ENCODE measurements around the gene MTUS2. TPM values are rescaled to one million over a fixed set of nuclear protein-coding genes. Genes with fewer than 3 reads are reported as not detected.

MTUS2 gene
- total RNA-seq, 1 donor: 0.36 TPM

DNA sequence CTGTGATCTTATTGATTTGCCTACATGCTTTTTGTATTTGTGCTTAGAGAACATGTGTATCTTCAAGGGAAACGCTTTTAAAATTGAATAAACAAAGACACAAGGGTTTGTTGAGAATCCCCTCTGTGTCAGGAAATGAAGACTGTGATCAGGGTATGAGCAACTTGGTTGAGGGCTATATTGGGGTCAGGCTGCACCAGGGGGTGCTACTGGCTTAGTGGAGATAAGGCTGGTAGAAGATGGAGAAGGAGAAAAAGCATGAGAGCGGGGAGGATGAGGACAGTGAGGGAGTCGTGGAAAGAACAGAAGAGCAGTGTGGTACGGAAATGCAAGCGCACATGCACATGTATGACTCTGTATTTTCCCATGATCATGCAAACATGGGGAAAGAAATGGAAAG is 201.6 kb downstream of the MTUS2 start:
- H3K4me3 ChIP-seq (ENCODE audit: insufficient read depth, low read length): no peak overlapping the region
- no peak overlapping the region for H3K4me2 ChIP-seq (ENCODE audit: insufficient read depth, low read length)
- H4K20me1 ChIP-seq (ENCODE audit: insufficient read depth, low read length): no peaks in the 10 kb centered on the region
- no peaks in the 10 kb centered on the region for H3K9me3 ChIP-seq (ENCODE audit: low read depth, low read length)
- H3K79me2 ChIP-seq (ENCODE audit: insufficient read depth, low read length): no peaks in the 10 kb centered on the region
- DNase-seq (ENCODE audit: insufficient read length, low spot score, missing footprints): no peak
- no peak overlapping the region for H2AFZ ChIP-seq (ENCODE audit: low read length)
- TF ChIP-seq, protein P1, sequence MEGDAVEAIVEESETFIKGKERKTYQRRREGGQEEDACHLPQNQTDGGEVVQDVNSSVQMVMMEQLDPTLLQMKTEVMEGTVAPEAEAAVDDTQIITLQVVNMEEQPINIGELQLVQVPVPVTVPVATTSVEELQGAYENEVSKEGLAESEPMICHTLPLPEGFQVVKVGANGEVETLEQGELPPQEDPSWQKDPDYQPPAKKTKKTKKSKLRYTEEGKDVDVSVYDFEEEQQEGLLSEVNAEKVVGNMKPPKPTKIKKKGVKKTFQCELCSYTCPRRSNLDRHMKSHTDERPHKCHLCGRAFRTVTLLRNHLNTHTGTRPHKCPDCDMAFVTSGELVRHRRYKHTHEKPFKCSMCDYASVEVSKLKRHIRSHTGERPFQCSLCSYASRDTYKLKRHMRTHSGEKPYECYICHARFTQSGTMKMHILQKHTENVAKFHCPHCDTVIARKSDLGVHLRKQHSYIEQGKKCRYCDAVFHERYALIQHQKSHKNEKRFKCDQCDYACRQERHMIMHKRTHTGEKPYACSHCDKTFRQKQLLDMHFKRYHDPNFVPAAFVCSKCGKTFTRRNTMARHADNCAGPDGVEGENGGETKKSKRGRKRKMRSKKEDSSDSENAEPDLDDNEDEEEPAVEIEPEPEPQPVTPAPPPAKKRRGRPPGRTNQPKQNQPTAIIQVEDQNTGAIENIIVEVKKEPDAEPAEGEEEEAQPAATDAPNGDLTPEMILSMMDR (IDR thresholded peaks at IDR 0.05; ENCODE audit: extremely low read depth, low read depth, low read length): no peak
- H3K27me3 ChIP-seq (ENCODE audit: insufficient read depth, low read length): no peaks in the 10 kb centered on the region
- no peaks in the 10 kb centered on the region for H3K36me3 ChIP-seq (ENCODE audit: insufficient read depth, low read length)
- no peaks in the 10 kb centered on the region for H3K4me1 ChIP-seq (ENCODE audit: insufficient read depth, low read length)
- H3K27ac ChIP-seq (ENCODE audit: low read depth, low read length): no peak overlapping the region

DNA sequence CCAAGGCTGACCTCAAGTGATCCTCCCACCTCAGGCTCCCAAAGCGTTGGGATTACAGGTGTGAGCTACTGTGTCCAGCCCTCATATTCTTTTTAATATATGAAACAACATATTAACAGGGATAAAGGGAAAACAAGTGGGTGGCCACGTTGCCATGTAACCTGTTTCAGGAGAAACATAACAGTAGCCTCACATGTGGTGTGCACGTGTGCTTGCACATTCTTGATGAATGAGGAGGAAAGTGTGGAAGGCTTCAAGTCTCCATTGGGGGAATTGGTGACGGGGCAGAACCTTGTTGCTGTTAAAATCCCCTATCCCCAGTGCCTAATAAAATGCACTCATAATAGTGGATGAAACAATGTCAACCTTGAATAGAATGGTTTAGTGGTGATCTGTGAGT is 202.3 kb downstream of the MTUS2 start:
- Histone ChIP-seq H4K20me1 (ENCODE audit: insufficient read depth, low read length) (no peaks in the 10 kb centered on the region), H3K36me3 (ENCODE audit: insufficient read depth, low read length) (no peaks in the 10 kb centered on the region), H3K27me3 (ENCODE audit: insufficient read depth, low read length) (no peaks in the 10 kb centered on the region), H3K27ac (ENCODE audit: low read depth, low read length) (no peak overlapping the region), H3K79me2 (ENCODE audit: insufficient read depth, low read length) (no peaks in the 10 kb centered on the region), H3K9me3 (ENCODE audit: low read depth, low read length) (no peaks in the 10 kb centered on the region), H3K4me3 (ENCODE audit: insufficient read depth, low read length) (no peak overlapping the region), H2AFZ (ENCODE audit: low read length) (no peak overlapping the region), H3K4me2 (ENCODE audit: insufficient read depth, low read length) (no peak overlapping the region), H3K4me1 (ENCODE audit: insufficient read depth, low read length) (no peaks in the 10 kb centered on the region)
- DNase-seq (ENCODE audit: insufficient read length, low spot score, missing footprints): no peak
- TF ChIP-seq, protein P1 (IDR thresholded peaks at IDR 0.05; ENCODE audit: extremely low read depth, low read depth, low read length): no peak

DNA sequence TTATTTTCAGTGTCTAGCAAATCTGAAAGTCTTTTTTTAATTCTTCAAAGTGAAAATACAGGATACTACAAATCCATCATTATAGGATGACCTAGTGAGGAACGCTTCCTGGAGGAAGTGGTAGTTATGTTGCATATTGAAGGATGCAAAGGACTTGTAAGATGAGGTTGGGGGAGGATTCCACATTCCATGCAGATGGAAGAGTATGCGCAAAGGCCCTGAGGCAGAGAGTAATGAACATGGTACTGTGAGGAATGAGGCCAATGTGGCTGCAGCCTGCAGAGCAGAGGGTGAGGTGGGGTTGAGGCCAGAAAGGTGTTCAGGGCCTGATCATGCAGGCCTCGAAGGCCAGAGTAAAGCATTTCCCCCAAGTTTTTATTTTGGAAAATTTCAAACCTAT is 202.8 kb downstream of the MTUS2 start:
- H3K27ac ChIP-seq (ENCODE audit: low read depth, low read length): no peak overlapping the region
- no peak for DNase-seq (ENCODE audit: insufficient read length, low spot score, missing footprints)
- H3K4me2 ChIP-seq (ENCODE audit: insufficient read depth, low read length): no peak overlapping the region
- no peaks in the 10 kb centered on the region for H3K4me1 ChIP-seq (ENCODE audit: insufficient read depth, low read length)
- H4K20me1 ChIP-seq (ENCODE audit: insufficient read depth, low read length): no peaks in the 10 kb centered on the region
- H2AFZ ChIP-seq (ENCODE audit: low read length): no peak overlapping the region
- H3K4me3 ChIP-seq (ENCODE audit: insufficient read depth, low read length): no peak overlapping the region
- TF ChIP-seq, protein P1 (IDR thresholded peaks at IDR 0.05; ENCODE audit: extremely low read depth, low read depth, low read length): no peak
- H3K27me3 ChIP-seq (ENCODE audit: insufficient read depth, low read length): no peaks in the 10 kb centered on the region
- H3K79me2 ChIP-seq (ENCODE audit: insufficient read depth, low read length): no peaks in the 10 kb centered on the region
- no peaks in the 10 kb centered on the region for H3K36me3 ChIP-seq (ENCODE audit: insufficient read depth, low read length)
- no peaks in the 10 kb centered on the region for H3K9me3 ChIP-seq (ENCODE audit: low read depth, low read length)

DNA sequence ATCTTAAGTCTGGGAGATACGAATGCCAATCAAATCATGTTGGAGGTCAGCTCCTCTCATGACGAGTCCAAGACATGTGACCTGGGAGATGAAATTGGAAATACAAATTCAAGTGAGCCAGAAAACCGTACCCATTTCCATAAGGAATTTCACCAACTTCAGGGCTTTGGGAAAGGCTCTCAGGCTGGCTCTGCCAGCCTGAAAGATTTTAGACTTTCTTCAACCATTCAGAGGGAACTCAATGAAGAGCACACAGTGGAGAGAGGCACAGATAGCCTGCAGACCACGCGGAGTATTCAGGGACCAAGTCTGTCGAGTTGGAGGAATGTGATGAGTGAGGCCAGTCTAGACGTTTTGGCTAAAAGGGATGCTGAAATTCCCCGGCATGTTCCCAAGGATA is 204.6 kb downstream of the MTUS2 start:
- TF ChIP-seq, protein P1 (IDR thresholded peaks at IDR 0.05; ENCODE audit: extremely low read depth, low read depth, low read length): no peak
- H3K27ac ChIP-seq (ENCODE audit: low read depth, low read length): no peak overlapping the region
- no peaks in the 10 kb centered on the region for H3K9me3 ChIP-seq (ENCODE audit: low read depth, low read length)
- no peaks in the 10 kb centered on the region for H3K79me2 ChIP-seq (ENCODE audit: insufficient read depth, low read length)
- no peak overlapping the region for H3K4me3 ChIP-seq (ENCODE audit: insufficient read depth, low read length)
- H4K20me1 ChIP-seq (ENCODE audit: insufficient read depth, low read length): no peaks in the 10 kb centered on the region
- no peaks in the 10 kb centered on the region for H3K36me3 ChIP-seq (ENCODE audit: insufficient read depth, low read length)
- no peaks in the 10 kb centered on the region for H3K4me1 ChIP-seq (ENCODE audit: insufficient read depth, low read length)
- DNase-seq (ENCODE audit: insufficient read length, low spot score, missing footprints): no peak
- no peaks in the 10 kb centered on the region for H3K27me3 ChIP-seq (ENCODE audit: insufficient read depth, low read length)
- H2AFZ ChIP-seq (ENCODE audit: low read length): no peak overlapping the region
- no peak overlapping the region for H3K4me2 ChIP-seq (ENCODE audit: insufficient read depth, low read length)

Data from osteoblast (primary cell).